Lung (tissue), 12 donors: ENCODE measurements around the gene MLIP. TPM values are rescaled to one million over a fixed set of nuclear protein-coding genes. Genes with fewer than 3 reads are reported as not detected.
A peak's percentile ranks its signal among the peaks of the same experiment; 100 is the strongest.

ENCODE experiments used
- ATAC-seq: fragments of 200-7000 bp; cut with Tn5 transposase; one replicate; pipeline ENCODE4 v1.9.1; 2020; ENCODE audit warnings: moderate number of reproducible peaks; ENCODE audit not compliant: insufficient read depth, low FRiP score
- DNase-seq, 3 donors: peaks; one replicate each; pipeline ENCODE4 v3.0.0-alpha.2; 2013 to 2017
- H3K27ac ChIP-seq, 2 donors: one replicate each; pipeline ENCODE4 v1.5.1; 2013; ENCODE audit warnings: mild to moderate bottlenecking in 2 of 2, moderate library complexity in 2 of 2, control low read depth in 1 of 2, inconsistent platforms in 1 of 2, low read depth in 1 of 2, low read length in 1 of 2
- H3K27me3 ChIP-seq, 3 donors: one replicate each; pipeline ENCODE4 v1.5.1; 2013; ENCODE audit warnings: low read length in 2 of 3; ENCODE audit not compliant: control insufficient read depth in 3 of 3, insufficient read depth in 3 of 3
- H3K36me3 ChIP-seq, 4 donors: one replicate each; pipeline ENCODE4 v1.5.1; 2013; ENCODE audit warnings: low read length in 4 of 4, mild to moderate bottlenecking in 1 of 4, moderate library complexity in 1 of 4; ENCODE audit not compliant: control insufficient read depth in 4 of 4, insufficient read depth in 4 of 4
- H3K4me1 ChIP-seq, 5 donors: one replicate each; pipeline ENCODE4 v1.5.1; 2013; ENCODE audit warnings: low read length in 5 of 5, mild to moderate bottlenecking in 2 of 5, moderate library complexity in 1 of 5; ENCODE audit not compliant: control insufficient read depth in 5 of 5, insufficient read depth in 5 of 5
- H3K4me3 ChIP-seq: one replicate; pipeline ENCODE4 v1.5.1; 2013; ENCODE audit warnings: mild to moderate bottlenecking, control low read depth, moderate library complexity
- H3K9ac ChIP-seq, 2 donors: one replicate each; pipeline ENCODE4 v1.5.1; 2013; ENCODE audit warnings: low read length in 2 of 2, control low read depth in 1 of 2; ENCODE audit not compliant: insufficient read depth in 1 of 2
- H3K9me3 ChIP-seq, 4 donors: one replicate each; pipeline ENCODE4 v1.5.1; 2013; ENCODE audit warnings: low read length in 3 of 4, mild to moderate bottlenecking in 1 of 4, moderate library complexity in 1 of 4; ENCODE audit not compliant: control insufficient read depth in 4 of 4, insufficient read depth in 3 of 4
- WGBS, 2 donors: extraction: QIAGEN DNeasy Blood & Tissue Kit; methylation state at CpG; one replicate each; pipeline ENCODE4 v1.1.7; 2013; 5-methylcytosine and 5-hydroxymethylcytosine counted together
- polyA plus RNA-seq, 2 donors: library from polyadenylated mRNA; stranded (reverse); fragments of 200-250 nt; gene quantifications; one replicate each; pipeline ENCODE4 v1.2.1, GENCODE V29; 2013
- total RNA-seq, 2 donors: library from RNA; depleted of rRNA in 1 of 2; stranded (reverse); fragments of >200 nt in 1 of 2; gene quantifications; one replicate each; pipeline ENCODE4 v1.2.1, GENCODE V29; 2014 to 2021
- TF ChIP-seq, protein P1 (sequence below): IDR thresholded peaks from 2 replicates; pipeline ENCODE4 v1.5.1; 2012; ENCODE audit warnings: mild to moderate bottlenecking; ENCODE audit errors: control extremely low read depth, extremely low read depth
- donor health status: control.
- donor health status: control.
- donor health status: Bipolar disorder and iron deficiency.
- donor health status: healthy.
- donor health status: DM: yes; HTN: yes; CAD: no.

MLIP gene
- total and polyA plus RNA-seq, 4 donors = 0.16 to 1.3 (median 0.35) TPM

DNA sequence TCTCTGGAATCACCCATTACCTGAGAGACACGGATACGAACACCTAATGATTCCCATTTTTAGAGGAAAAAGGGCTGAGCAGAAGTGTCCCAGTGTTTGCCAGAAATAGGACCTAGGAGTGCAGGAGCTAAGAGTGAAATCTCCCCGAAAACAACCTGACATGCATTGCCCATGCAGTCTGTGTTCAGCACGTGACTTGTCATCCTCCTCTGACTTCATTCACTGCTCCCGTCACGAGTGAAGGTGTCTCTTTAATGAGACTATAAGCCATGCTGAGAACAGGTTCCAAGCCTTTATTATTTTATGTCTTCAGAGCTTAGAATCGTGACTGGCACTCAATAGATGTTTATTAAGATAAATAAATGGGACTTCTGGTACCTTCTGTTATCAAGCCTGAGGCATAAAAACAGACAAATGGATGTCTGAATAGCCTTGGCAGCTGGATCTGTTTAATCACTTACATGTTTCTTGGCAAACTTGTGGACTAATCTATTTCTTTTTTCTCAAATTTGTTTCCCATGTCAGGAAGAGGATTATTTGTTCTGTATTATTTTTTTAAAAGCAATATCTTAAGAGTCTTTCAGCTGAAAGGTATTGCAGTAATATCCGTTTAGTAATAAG is 3.7 kb upstream of the MLIP start:
- TF ChIP-seq, protein P1, sequence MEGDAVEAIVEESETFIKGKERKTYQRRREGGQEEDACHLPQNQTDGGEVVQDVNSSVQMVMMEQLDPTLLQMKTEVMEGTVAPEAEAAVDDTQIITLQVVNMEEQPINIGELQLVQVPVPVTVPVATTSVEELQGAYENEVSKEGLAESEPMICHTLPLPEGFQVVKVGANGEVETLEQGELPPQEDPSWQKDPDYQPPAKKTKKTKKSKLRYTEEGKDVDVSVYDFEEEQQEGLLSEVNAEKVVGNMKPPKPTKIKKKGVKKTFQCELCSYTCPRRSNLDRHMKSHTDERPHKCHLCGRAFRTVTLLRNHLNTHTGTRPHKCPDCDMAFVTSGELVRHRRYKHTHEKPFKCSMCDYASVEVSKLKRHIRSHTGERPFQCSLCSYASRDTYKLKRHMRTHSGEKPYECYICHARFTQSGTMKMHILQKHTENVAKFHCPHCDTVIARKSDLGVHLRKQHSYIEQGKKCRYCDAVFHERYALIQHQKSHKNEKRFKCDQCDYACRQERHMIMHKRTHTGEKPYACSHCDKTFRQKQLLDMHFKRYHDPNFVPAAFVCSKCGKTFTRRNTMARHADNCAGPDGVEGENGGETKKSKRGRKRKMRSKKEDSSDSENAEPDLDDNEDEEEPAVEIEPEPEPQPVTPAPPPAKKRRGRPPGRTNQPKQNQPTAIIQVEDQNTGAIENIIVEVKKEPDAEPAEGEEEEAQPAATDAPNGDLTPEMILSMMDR = no peak
- peak overlapping the region in 1 of 2 donors; percentile 35 for H3K27ac ChIP-seq
- H3K9me3 ChIP-seq = no peaks in the 10 kb centered on the region
- no peaks in the 10 kb centered on the region for H3K27me3 ChIP-seq
- ATAC-seq (no peak), DNase-seq (no peak)
- peaks cover 0 to 17% (median 0%) of the 10 kb centered on the region in 5 donors for H3K4me1 ChIP-seq
- WGBS, 2 donors = 72 to 78% methylated on average over 8 of the region's 8 CpGs
- no peak overlapping the region for H3K9ac ChIP-seq
- no peak overlapping the region for H3K4me3 ChIP-seq
- no peaks in the 10 kb centered on the region for H3K36me3 ChIP-seq

DNA sequence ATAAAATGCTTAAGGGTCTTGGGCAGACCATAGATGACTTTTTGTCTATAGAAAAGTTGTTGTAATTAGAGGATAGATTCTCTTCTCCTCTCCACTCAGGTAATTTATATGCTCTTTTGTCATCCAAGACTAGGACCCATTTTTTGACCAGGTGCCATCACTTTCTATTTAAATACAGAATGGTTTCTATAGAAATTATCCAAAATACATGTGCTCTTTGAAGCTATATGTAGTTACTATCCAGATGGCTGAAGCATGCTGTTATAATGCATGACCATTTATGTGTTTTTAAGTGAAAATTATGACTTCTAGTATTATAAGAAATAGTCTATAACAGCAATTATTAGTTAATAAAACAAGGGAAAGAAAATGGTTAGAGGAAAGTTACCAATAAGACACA is 3.0 kb upstream of the MLIP start:
- Histone ChIP-seq H3K27ac (no peak overlapping the region), H3K4me3 (no peak overlapping the region), H3K27me3 (no peaks in the 10 kb centered on the region), H3K9me3 (no peaks in the 10 kb centered on the region), H3K36me3 (no peaks in the 10 kb centered on the region), H3K4me1 (peaks cover 0 to 15% (median 0%) of the 10 kb centered on the region in 5 donors), H3K9ac (no peak overlapping the region)
- TF ChIP-seq, protein P1 = no peak
- ATAC-seq (no peak), DNase-seq (no peak)

DNA sequence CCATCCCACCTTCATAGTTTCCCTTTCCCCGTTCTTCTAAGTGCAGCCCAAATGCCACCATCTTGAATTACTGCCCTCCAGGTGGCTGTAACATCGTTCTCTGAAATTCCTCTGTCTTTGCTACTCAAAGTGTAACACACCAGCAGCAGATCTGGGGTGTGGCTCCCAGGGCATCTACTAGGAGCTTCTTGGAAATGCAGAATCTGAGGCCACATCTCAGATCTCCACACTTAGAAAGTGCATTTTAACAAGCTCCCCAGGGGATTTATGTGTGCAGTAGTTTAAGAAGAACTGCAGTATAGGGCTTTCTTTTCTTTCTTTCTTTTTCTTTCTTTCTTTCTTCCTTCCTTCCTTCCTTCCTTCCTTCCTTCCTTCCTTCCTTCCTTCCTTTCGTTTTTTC is 1.7 kb upstream of the MLIP start:
- no peak overlapping the region for H3K4me3 ChIP-seq
- TF ChIP-seq, protein P1 = no peak
- H3K36me3 ChIP-seq = no peaks in the 10 kb centered on the region
- ATAC-seq = no peak
- H3K4me1 ChIP-seq = peaks cover 0 to 18% (median 0%) of the 10 kb centered on the region in 5 donors
- no peak overlapping the region for H3K9ac ChIP-seq
- no peak for DNase-seq
- no peaks in the 10 kb centered on the region for H3K9me3 ChIP-seq
- H3K27ac ChIP-seq = no peak overlapping the region
- 76 to 96% methylated on average over 2 to 3 of the region's 3 CpGs for WGBS, 2 donors
- H3K27me3 ChIP-seq = no peaks in the 10 kb centered on the region
